HEK293 (cell line): Measurements from ENCODE around the gene OR1S2.

Experiments used
- BCL11A ChIP-seq: fragments of 450-650 bp; formaldehyde crosslinking; IDR thresholded peaks from 2 replicates; pipeline ENCODE4 v1.5.1; 2016; ENCODE audit warnings: low read depth, missing biosample characterization, missing genetic modification characterization
- KLF7 ChIP-seq: fragments of 450-650 bp; formaldehyde crosslinking; IDR thresholded peaks from 2 replicates; pipeline ENCODE4 v1.5.1; 2016; ENCODE audit warnings: missing biosample characterization, missing genetic modification characterization, borderline replicate concordance
- MYNN ChIP-seq: fragments of 450-650 bp; formaldehyde crosslinking; IDR thresholded peaks from 2 replicates; pipeline ENCODE4 v1.5.1; 2016; ENCODE audit warnings: missing biosample characterization, missing genetic modification characterization, borderline replicate concordance
- PRDM1 ChIP-seq: fragments of 450-650 bp; formaldehyde crosslinking; IDR thresholded peaks from 2 replicates; pipeline ENCODE4; 2016; ENCODE audit warnings: missing biosample characterization, missing genetic modification characterization
- ZBTB8A ChIP-seq: fragments of 450-650 bp; formaldehyde crosslinking; IDR thresholded peaks from 2 replicates; pipeline ENCODE4 v1.5.1; 2016; ENCODE audit warnings: missing biosample characterization, missing genetic modification characterization
- ZNF140 ChIP-seq: fragments of 450-650 bp; formaldehyde crosslinking; IDR thresholded peaks from 2 replicates; pipeline ENCODE4 v1.5.1; 2016; ENCODE audit warnings: missing biosample characterization, missing genetic modification characterization
- ZNF37A ChIP-seq: fragments of 450-650 bp; IDR thresholded peaks from 2 replicates; pipeline ENCODE4 v1.5.1; 2018; ENCODE audit warnings: missing biosample characterization, missing genetic modification characterization
- ZNF394 ChIP-seq: fragments of 450-650 bp; formaldehyde crosslinking; IDR thresholded peaks from 2 replicates; pipeline ENCODE4 v1.5.1; 2016; ENCODE audit warnings: missing biosample characterization, missing genetic modification characterization, mild to moderate bottlenecking, moderate library complexity, borderline replicate concordance
- ZNF416 ChIP-seq: fragments of 450-650 bp; formaldehyde crosslinking; IDR thresholded peaks from 2 replicates; pipeline ENCODE4 v1.5.1; 2016; ENCODE audit warnings: missing biosample characterization, missing genetic modification characterization
- ZNF426 ChIP-seq: fragments of 450-650 bp; formaldehyde crosslinking; IDR thresholded peaks from 2 replicates; pipeline ENCODE4 v1.5.1; 2017; ENCODE audit warnings: missing biosample characterization, missing genetic modification characterization, mild to moderate bottlenecking, inconsistent platforms, moderate library complexity
- ZNF433 ChIP-seq: fragments of 450-650 bp; formaldehyde crosslinking; IDR thresholded peaks from 2 replicates; pipeline ENCODE4 v1.5.1; 2016; ENCODE audit warnings: missing biosample characterization, missing genetic modification characterization, low read depth
- ZNF521 ChIP-seq: fragments of 450-650 bp; formaldehyde crosslinking; IDR thresholded peaks from 2 replicates; pipeline ENCODE4 v1.5.1; 2017; ENCODE audit warnings: missing biosample characterization, mild to moderate bottlenecking, missing genetic modification characterization
- ZNF555 ChIP-seq: fragments of 450-650 bp; formaldehyde crosslinking; conservative IDR thresholded peaks from 2 replicates; pipeline ENCODE4 v1.5.1; 2017; ENCODE audit warnings: missing biosample characterization, mild to moderate bottlenecking, missing genetic modification characterization, inconsistent platforms
- ZNF558 ChIP-seq: fragments of 450-650 bp; formaldehyde crosslinking; IDR thresholded peaks from 2 replicates; pipeline ENCODE4 v1.5.1; 2016; ENCODE audit warnings: missing biosample characterization, missing genetic modification characterization
- ZNF571 ChIP-seq: fragments of 450-650 bp; formaldehyde crosslinking; IDR thresholded peaks from 2 replicates; pipeline ENCODE4 v1.5.0; 2017; ENCODE audit warnings: missing biosample characterization, missing genetic modification characterization
- TF ChIP-seq, protein P1 (sequence below): fragments of 450-650 bp; formaldehyde crosslinking; IDR thresholded peaks from 2 replicates; pipeline ENCODE4 v1.5.1; 2016; ENCODE audit warnings: missing biosample characterization, missing genetic modification characterization, borderline replicate concordance
- TF ChIP-seq, protein P2 (sequence below): fragments of 450-650 bp; formaldehyde crosslinking; IDR thresholded peaks from 2 replicates; pipeline ENCODE4 v1.5.1; 2017; ENCODE audit warnings: missing biosample characterization, missing genetic modification characterization
- TF ChIP-seq, protein P3 (sequence below): fragments of 450-650 bp; formaldehyde crosslinking; IDR thresholded peaks from 2 replicates; pipeline ENCODE4 v1.5.1; 2016; ENCODE audit warnings: missing biosample characterization, missing genetic modification characterization
- TF ChIP-seq, protein P4 (sequence below): fragments of 450-650 bp; IDR thresholded peaks from 2 replicates; pipeline ENCODE4 v1.5.1; 2018; ENCODE audit warnings: missing biosample characterization, missing genetic modification characterization
- TF ChIP-seq, protein P5 (sequence below): fragments of 450-650 bp; formaldehyde crosslinking; conservative IDR thresholded peaks from 2 replicates; pipeline ENCODE4 v1.5.1; 2016; ENCODE audit warnings: low read depth, missing biosample characterization, missing genetic modification characterization

Gene OR1S2

DNA sequence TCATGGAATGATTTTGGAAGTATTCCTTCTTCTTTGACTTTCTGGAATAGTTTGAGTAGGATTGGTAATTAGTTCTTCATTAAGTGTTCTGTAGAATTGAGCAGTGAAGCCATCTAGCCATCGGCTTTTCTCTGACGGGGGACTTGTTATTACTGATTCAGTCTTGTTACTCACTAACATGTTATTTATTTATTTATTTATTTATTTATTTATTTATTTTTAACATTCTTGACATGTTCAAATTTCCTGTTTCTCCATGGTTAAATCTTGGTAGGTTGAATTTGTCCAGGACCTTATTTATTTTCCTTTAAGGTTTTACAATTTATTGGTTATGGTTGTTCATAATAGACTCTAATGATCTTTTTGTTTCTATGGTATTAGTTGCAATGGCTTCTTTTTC lies 40.0 kb upstream of the OR1S2 start (continued):
- no peak for TF ChIP-seq ZNF558 (tag by site-specific recombination)
- no peak for TF ChIP-seq PRDM1 (tag by site-specific recombination)
- TF ChIP-seq ZNF140 (tag by site-specific recombination) = 0 out of 2 replicates have a peak, but pooled peaks have one; percentile 32
- TF ChIP-seq, protein P1, sequence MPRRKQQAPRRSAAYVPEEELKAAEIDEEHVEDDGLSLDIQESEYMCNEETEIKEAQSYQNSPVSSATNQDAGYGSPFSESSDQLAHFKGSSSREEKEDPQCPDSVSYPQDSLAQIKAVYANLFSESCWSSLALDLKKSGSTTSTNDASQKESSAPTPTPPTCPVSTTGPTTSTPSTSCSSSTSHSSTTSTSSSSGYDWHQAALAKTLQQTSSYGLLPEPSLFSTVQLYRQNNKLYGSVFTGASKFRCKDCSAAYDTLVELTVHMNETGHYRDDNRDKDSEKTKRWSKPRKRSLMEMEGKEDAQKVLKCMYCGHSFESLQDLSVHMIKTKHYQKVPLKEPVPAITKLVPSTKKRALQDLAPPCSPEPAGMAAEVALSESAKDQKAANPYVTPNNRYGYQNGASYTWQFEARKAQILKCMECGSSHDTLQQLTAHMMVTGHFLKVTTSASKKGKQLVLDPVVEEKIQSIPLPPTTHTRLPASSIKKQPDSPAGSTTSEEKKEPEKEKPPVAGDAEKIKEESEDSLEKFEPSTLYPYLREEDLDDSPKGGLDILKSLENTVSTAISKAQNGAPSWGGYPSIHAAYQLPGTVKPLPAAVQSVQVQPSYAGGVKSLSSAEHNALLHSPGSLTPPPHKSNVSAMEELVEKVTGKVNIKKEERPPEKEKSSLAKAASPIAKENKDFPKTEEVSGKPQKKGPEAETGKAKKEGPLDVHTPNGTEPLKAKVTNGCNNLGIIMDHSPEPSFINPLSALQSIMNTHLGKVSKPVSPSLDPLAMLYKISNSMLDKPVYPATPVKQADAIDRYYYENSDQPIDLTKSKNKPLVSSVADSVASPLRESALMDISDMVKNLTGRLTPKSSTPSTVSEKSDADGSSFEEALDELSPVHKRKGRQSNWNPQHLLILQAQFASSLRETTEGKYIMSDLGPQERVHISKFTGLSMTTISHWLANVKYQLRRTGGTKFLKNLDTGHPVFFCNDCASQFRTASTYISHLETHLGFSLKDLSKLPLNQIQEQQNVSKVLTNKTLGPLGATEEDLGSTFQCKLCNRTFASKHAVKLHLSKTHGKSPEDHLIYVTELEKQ (tag by site-specific recombination) = no peak
- no peak for TF ChIP-seq KLF7 (tag by site-specific recombination)
- TF ChIP-seq ZNF416 (tag by site-specific recombination) = no peak
- TF ChIP-seq, protein P2, sequence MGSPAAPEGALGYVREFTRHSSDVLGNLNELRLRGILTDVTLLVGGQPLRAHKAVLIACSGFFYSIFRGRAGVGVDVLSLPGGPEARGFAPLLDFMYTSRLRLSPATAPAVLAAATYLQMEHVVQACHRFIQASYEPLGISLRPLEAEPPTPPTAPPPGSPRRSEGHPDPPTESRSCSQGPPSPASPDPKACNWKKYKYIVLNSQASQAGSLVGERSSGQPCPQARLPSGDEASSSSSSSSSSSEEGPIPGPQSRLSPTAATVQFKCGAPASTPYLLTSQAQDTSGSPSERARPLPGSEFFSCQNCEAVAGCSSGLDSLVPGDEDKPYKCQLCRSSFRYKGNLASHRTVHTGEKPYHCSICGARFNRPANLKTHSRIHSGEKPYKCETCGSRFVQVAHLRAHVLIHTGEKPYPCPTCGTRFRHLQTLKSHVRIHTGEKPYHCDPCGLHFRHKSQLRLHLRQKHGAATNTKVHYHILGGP (tag by site-specific recombination) = no peak
- peak; percentile 45 for TF ChIP-seq ZNF555 (tag by site-specific recombination)
- TF ChIP-seq, protein P3, sequence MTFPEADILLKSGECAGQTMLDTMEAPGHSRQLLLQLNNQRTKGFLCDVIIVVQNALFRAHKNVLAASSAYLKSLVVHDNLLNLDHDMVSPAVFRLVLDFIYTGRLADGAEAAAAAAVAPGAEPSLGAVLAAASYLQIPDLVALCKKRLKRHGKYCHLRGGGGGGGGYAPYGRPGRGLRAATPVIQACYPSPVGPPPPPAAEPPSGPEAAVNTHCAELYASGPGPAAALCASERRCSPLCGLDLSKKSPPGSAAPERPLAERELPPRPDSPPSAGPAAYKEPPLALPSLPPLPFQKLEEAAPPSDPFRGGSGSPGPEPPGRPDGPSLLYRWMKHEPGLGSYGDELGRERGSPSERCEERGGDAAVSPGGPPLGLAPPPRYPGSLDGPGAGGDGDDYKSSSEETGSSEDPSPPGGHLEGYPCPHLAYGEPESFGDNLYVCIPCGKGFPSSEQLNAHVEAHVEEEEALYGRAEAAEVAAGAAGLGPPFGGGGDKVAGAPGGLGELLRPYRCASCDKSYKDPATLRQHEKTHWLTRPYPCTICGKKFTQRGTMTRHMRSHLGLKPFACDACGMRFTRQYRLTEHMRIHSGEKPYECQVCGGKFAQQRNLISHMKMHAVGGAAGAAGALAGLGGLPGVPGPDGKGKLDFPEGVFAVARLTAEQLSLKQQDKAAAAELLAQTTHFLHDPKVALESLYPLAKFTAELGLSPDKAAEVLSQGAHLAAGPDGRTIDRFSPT (tag by site-specific recombination) = no peak
- TF ChIP-seq ZNF571 (tag by site-specific recombination) = no peak
- TF ChIP-seq MYNN (tag by site-specific recombination) = no peak
- TF ChIP-seq, protein P4, sequence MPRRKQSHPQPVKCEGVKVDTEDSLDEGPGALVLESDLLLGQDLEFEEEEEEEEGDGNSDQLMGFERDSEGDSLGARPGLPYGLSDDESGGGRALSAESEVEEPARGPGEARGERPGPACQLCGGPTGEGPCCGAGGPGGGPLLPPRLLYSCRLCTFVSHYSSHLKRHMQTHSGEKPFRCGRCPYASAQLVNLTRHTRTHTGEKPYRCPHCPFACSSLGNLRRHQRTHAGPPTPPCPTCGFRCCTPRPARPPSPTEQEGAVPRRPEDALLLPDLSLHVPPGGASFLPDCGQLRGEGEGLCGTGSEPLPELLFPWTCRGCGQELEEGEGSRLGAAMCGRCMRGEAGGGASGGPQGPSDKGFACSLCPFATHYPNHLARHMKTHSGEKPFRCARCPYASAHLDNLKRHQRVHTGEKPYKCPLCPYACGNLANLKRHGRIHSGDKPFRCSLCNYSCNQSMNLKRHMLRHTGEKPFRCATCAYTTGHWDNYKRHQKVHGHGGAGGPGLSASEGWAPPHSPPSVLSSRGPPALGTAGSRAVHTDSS (tag by site-specific recombination) = no peak
- no peak for TF ChIP-seq ZNF521 (tag by site-specific recombination)
- TF ChIP-seq ZNF394 (tag by site-specific recombination) = peak; percentile 71; the same call in 1 of the 2 replicates
- TF ChIP-seq BCL11A (tag by site-specific recombination) = no peak
- TF ChIP-seq ZNF426 (tag by site-specific recombination) = peak; percentile 58
- TF ChIP-seq, protein P5, sequence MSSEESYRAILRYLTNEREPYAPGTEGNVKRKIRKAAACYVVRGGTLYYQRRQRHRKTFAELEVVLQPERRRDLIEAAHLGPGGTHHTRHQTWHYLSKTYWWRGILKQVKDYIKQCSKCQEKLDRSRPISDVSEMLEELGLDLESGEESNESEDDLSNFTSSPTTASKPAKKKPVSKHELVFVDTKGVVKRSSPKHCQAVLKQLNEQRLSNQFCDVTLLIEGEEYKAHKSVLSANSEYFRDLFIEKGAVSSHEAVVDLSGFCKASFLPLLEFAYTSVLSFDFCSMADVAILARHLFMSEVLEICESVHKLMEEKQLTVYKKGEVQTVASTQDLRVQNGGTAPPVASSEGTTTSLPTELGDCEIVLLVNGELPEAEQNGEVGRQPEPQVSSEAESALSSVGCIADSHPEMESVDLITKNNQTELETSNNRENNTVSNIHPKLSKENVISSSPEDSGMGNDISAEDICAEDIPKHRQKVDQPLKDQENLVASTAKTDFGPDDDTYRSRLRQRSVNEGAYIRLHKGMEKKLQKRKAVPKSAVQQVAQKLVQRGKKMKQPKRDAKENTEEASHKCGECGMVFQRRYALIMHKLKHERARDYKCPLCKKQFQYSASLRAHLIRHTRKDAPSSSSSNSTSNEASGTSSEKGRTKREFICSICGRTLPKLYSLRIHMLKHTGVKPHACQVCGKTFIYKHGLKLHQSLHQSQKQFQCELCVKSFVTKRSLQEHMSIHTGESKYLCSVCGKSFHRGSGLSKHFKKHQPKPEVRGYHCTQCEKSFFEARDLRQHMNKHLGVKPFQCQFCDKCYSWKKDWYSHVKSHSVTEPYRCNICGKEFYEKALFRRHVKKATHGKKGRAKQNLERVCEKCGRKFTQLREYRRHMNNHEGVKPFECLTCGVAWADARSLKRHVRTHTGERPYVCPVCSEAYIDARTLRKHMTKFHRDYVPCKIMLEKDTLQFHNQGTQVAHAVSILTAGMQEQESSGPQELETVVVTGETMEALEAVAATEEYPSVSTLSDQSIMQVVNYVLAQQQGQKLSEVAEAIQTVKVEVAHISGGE (tag by site-specific recombination) = peak; percentile 48; the same call in 1 of the 2 replicates
- TF ChIP-seq ZNF433 (tag by site-specific recombination) = 0 out of 2 replicates have a peak, but pooled peaks have one; percentile 52
- no peak for TF ChIP-seq ZNF37A (tag by site-specific recombination)
- peak; percentile 42 for TF ChIP-seq ZBTB8A
